ENCODE data around the gene MATCAP1. TPM values are rescaled to one million over a fixed set of nuclear protein-coding genes. Genes with fewer than 3 reads are reported as not detected.
A peak's percentile ranks its signal among the peaks of the same experiment; 100 is the strongest.

The MATCAP1 gene
- total RNA-seq, 1 experiment from 2014 or later = 10.1 TPM

- in situ Hi-C loops (cut with HindIII; ENCODE audit: low pct_unique_long_range_greater_than_20kb, low sequenced_read_pairs) = no loop called here
- no peak for DNase-seq (ENCODE audit: low read depth)
Measured at GRCh38 chr16:67195676-67196075, 11.9 kb upstream of the MATCAP1 start.

- no peak for DNase-seq (ENCODE audit: low read depth)
- in situ Hi-C loops (cut with HindIII; ENCODE audit: low pct_unique_long_range_greater_than_20kb, low sequenced_read_pairs) = no loop called here
Measured at GRCh38 chr16:67194260-67194659, 10.5 kb upstream of the MATCAP1 start.

GRCh38 chr16:67193536-67193935 is 9.8 kb upstream of the MATCAP1 start:
- in situ Hi-C loops (cut with HindIII; ENCODE audit: low pct_unique_long_range_greater_than_20kb, low sequenced_read_pairs) = no loop called here
- DNase-seq (ENCODE audit: low read depth) = no peak

DNA sequence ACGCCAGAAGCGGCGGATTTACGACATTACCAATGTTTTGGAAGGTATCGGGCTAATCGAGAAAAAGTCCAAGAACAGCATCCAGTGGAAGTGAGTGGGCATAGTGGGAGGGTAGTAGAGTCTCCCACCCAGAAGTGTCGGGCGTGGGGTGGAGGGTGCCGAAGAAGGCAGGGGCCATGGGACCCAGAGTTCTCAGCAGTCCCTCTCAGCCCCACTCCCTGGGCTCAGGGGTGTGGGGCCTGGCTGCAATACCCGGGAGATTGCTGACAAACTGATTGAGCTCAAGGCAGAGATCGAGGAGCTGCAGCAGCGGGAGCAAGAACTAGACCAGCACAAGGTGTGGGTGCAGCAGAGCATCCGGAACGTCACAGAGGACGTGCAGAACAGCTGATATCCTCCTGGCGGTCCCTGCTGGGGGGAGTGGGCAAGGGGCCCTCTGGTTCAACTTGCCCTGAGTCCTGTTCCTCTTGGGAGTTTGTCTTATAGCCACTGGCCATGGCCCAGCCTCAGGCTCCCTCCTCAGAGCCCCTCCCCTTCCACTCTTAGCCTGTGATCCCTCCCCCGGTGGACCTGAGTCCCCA is 9.1 kb upstream of the MATCAP1 start:
- DNase-seq (ENCODE audit: low read depth) = no peak
- in situ Hi-C loops (cut with HindIII; ENCODE audit: low pct_unique_long_range_greater_than_20kb, low sequenced_read_pairs) = no loop called here

DNA sequence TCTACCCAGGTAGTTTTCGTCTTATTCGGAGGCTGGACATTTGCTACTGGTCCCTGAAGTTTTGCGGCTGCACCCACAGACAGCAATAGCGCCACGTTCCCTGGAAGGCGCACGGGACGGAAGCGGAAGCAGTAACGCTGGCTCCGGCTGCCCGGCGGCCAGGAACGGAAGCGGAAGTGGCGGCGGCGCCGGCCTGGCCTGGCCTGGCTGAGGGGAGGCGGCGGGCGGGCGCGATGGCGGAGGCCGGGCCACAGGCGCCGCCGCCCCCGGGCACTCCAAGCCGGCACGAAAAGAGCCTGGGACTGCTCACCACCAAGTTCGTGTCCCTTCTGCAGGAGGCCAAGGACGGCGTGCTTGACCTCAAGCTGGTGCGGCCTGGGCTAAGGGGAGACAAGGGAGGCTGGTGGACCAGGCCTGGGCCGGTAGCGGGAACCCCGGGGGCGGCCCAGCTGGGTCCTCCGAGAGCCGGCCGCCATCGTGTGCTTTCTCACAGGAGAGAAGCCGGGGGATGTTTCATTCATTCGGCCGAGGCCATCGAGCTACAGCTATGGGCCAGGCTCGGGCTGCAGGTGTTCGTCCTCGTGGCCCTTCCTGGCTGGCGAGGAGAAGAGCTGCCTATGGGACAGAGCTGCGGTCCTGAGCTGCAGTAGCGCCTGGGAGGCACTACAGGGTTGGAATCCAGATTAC is 8.4 kb upstream of the MATCAP1 start, which contains the start of gene E2F4:
E2F4 (plus strand) TSS at position 161 of the 687 bp plus-strand sequence; CDS start at position 234, 73 bp downstream.
- DNase-seq (ENCODE audit: low read depth) = peak; percentile 78
- in situ Hi-C loops (cut with HindIII; ENCODE audit: low pct_unique_long_range_greater_than_20kb, low sequenced_read_pairs) = no loop called here

DNA sequence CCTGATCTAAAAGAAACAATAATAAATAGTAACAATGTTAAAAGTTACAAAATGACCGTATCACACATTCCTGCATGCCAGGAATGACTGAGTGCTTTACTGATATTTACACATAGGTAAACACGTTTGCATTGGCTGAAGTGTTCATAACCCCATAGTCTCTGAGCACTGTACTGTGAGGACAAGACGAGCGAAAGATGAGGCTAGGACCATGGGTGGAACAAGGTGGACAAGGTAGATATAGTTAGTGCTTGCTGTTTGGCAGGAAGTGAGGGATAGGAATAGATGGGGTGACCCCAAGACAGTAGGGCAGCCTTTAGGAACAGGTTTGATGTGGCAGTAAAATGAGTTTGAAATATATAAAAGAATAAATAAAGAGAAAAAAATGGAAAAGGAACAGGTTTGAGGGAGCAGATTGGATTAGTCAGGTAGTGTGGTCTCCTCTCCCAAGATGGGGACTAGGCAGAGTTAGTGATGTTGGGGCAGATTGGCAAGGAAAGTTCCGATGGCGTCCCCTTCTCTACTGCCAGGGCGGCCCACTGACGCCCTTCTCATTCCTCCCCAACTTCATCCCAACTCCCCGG is 7.7 kb upstream of the MATCAP1 start:
- DNase-seq (ENCODE audit: low read depth) = no peak
- in situ Hi-C loops (cut with HindIII; ENCODE audit: low pct_unique_long_range_greater_than_20kb, low sequenced_read_pairs) = no loop called here

GRCh38 chr16:67190448-67191399 is 7.0 kb upstream of the MATCAP1 start:
- in situ Hi-C loops (cut with HindIII; ENCODE audit: low pct_unique_long_range_greater_than_20kb, low sequenced_read_pairs) = no loop called here
- DNase-seq (ENCODE audit: low read depth) = no peak

GRCh38 chr16:67190041-67190440 is 6.3 kb upstream of the MATCAP1 start, which contains the start of gene EXOC3L1:
TSS of gene EXOC3L1 (minus strand) at chr16:67190136. CDS start at chr16:67189676, 460 bp downstream.
- in situ Hi-C loops (cut with HindIII; ENCODE audit: low pct_unique_long_range_greater_than_20kb, low sequenced_read_pairs) = no loop called here

DNA sequence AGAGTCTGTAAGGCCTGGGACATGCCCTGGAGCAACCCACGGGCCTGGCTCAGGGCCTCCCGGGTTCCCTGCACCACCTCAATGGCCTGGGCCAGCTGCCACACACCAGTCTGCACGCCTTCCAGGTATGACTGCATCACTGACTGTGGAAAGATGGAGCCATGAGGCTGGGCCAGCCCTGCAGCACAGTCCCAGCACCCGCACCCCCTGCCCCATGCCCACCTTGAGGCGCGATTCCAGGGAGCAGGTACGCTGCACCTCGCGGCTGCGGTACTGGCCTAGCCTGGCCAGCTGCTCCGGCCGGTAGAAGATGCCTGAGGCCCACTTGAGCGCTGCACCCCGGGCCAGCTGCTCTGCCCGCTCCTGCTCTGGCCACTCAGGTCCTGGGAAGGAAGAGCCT is 5.0 kb upstream of the MATCAP1 start:
- in situ Hi-C loops (cut with HindIII; ENCODE audit: low pct_unique_long_range_greater_than_20kb, low sequenced_read_pairs) = no loop called here
- no peak for DNase-seq (ENCODE audit: low read depth)

More at GRCh38 chr16:67190041-67190440, 6.3 kb upstream of the MATCAP1 start, which contains the start of gene EXOC3L1:
- no peak for DNase-seq (ENCODE audit: low read depth)

DNA sequence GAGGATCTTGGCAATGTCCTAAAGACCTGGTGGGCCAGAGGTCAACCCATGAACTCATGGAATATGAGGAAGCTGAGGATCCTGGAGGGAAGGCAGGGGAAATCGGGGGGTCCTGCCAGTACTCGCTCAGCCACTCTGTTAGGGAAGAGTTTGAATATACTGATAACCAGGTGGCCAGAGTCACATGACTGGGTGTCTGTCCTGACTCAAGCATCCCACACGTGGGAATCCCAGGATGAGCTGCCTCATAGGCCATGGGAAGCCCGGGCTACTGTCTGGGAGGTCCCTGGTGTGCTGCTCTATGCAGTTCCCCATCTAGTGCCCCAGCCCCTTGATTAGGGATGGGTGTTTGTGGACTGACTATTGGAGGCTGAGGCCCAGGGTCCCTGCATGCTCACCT is 4.6 kb upstream of the MATCAP1 start:
- in situ Hi-C loops (cut with HindIII; ENCODE audit: low pct_unique_long_range_greater_than_20kb, low sequenced_read_pairs) = no loop called here
- DNase-seq (ENCODE audit: low read depth) = no peak

GRCh38 chr16:67187175-67187890 is 3.6 kb upstream of the MATCAP1 start:
- in situ Hi-C loops (cut with HindIII; ENCODE audit: low pct_unique_long_range_greater_than_20kb, low sequenced_read_pairs) = no loop called here
- DNase-seq (ENCODE audit: low read depth) = no peak

DNA sequence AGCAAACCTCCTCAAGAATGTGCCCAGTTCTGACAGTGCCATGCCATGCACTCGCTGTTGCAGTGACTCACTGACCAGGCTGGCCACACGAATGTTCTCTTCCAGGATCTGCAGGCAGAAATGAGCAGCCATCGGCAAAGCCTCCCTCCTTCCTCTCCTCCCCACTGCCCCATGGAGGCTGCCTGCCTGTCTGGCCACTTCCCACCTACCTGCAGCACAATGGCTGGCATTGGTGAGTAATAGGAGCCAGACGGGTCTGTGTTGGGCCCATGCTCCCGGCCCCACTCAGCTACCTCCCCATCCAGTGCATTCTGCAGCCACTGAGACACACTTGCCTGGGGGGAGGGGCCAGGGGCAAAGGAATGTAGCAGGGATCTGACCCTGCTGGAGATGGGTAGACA is 2.8 kb upstream of the MATCAP1 start:
- no peak for DNase-seq (ENCODE audit: low read depth)
- in situ Hi-C loops (cut with HindIII; ENCODE audit: low pct_unique_long_range_greater_than_20kb, low sequenced_read_pairs) = no loop called here

- in situ Hi-C loops (cut with HindIII; ENCODE audit: low pct_unique_long_range_greater_than_20kb, low sequenced_read_pairs) = no loop called here
- no peak for DNase-seq (ENCODE audit: low read depth)
Measured at GRCh38 chr16:67185651-67186134, 1.9 kb upstream of the MATCAP1 start.

DNA sequence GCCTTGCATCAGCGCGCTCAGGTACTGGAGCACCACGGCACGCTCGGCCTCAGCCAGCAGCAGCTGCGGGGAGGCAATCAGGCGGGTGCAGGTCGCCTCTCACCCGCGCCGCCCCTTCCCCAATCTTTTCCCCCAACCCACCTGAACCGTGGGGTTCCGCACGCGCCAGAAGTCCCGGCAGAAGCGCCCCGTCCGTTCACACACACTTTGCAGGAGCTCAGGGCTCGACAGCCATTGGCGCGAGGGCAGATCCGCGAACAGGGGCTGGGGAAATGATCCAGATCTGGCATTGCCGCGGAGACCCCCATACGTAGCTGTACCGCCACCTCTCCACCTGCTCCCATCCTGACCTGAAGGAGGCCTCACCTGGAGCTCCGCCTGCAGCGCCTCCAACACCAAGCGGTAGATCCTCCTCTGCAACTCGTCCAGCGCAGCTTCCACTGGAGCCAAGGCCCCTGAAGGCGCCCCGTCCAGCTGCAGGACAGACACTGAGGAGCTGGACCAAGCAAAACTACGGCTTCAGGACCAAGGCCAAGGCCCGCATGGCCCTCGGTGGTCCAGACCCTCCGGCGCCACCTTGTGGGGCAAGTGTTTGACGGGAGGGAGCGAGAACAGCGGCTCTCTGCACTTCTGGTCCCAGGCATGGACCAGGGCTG is 1.4 kb upstream of the MATCAP1 start:
- in situ Hi-C loops (cut with HindIII; ENCODE audit: low pct_unique_long_range_greater_than_20kb, low sequenced_read_pairs) = no loop called here
- peak; percentile 86 for DNase-seq (ENCODE audit: low read depth)

DNA sequence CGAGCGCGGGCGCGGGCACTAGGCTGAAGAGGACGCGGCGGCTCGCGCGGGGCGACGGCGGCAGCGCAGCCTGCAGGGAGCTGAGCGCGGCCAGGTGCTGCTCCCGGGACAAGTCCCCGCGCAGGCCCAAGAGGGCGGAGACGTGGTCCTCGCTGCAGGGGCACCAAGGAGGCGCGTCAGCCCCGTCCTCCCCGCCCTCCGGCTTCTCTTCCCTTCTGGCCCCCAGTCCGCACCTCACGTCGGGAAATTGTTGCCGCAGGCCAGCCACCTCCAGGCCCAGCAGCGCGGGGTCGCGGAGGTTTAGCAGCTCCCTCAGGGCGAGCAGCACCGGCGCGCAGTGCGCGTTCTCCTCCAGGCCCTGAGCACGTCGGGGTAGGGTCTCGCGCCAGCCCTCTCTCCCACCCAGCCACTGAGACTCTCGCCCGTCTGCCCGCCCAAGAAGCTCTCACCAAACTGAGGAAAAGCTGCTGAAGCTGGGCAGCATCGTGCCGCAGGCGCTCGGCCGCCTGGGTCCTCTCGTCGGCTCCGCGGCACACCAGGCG is 761 bp upstream of the MATCAP1 start:
- in situ Hi-C loops (cut with HindIII; ENCODE audit: low pct_unique_long_range_greater_than_20kb, low sequenced_read_pairs) = no loop called here
- DNase-seq (ENCODE audit: low read depth) = no peak

- in situ Hi-C loops (cut with HindIII; ENCODE audit: low pct_unique_long_range_greater_than_20kb, low sequenced_read_pairs) = no loop called here
Measured at GRCh38 chr16:67183284-67183626, 508 bp downstream of the MATCAP1 start.

DNA sequence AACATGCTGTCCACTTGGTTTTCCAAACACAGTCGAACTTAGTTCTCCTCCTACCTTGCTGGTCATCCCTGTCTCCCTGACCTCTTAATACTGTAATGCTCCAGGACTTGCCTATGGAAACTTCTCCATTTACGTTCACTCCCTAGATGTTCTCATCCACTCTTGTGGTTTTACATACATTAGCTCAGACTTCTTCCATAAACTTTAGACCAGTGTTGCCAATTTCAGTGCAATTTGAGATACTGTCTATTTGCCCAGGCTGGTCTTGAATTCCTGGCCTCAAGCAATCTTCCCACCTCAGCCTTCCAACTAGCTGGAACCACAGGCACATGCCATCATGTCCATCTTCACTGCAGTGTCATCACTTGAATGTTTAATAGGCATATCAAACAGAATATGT is 1.5 kb downstream of the MATCAP1 start:
- in situ Hi-C loops (cut with HindIII; ENCODE audit: low pct_unique_long_range_greater_than_20kb, low sequenced_read_pairs) = no loop called here
- DNase-seq (ENCODE audit: low read depth) = no peak

More at GRCh38 chr16:67183284-67183626, 508 bp downstream of the MATCAP1 start:
- DNase-seq (ENCODE audit: low read depth) = no peak
